WTC11 (cell line): Measurements from ENCODE around the gene CAMK2A.

Experiments used
- CTCF ChIP-seq: fragments of 200-600 bp; IDR thresholded peaks from 2 replicates; pipeline ENCODE4 v1.8.0; 2022; ENCODE audit warnings: antibody characterized with exemption
- HMGA2 ChIP-seq: fragments of 250-450 bp; sonication (Bioruptor Pico); IDR thresholded peaks from 2 replicates; pipeline ENCODE4 v1.4.0; 2021; ENCODE audit warnings: mild to moderate bottlenecking, moderate library complexity
- IRF2 ChIP-seq: sonication (generic); formaldehyde crosslinking; IDR thresholded peaks from 2 replicates; pipeline ENCODE4 v1.8.0; 2022; ENCODE audit warnings: low read depth, missing genetic modification reagents, borderline replicate concordance
- JUN ChIP-seq: sonication (generic); formaldehyde crosslinking; IDR thresholded peaks from 2 replicates; pipeline ENCODE4 v1.8.0; 2023; ENCODE audit warnings: mild to moderate bottlenecking, missing genetic modification reagents
- MLX ChIP-seq: sonication (generic); formaldehyde crosslinking; IDR thresholded peaks from 2 replicates; pipeline ENCODE4 v1.8.1; 2023; ENCODE audit warnings: mild to moderate bottlenecking, missing genetic modification reagents, moderate library complexity
- NR1H2 ChIP-seq: sonication (generic); formaldehyde crosslinking; IDR thresholded peaks from 2 replicates; pipeline ENCODE4 v1.9.0; 2021; ENCODE audit warnings: mild to moderate bottlenecking, moderate library complexity, missing genetic modification reagents
- PRRX2 ChIP-seq: fragments of 250-450 bp; sonication (Bioruptor Pico); IDR thresholded peaks from 2 replicates; pipeline ENCODE4 v1.8.0; 2021; ENCODE audit warnings: mild to moderate bottlenecking
- SP1 ChIP-seq: sonication (generic); formaldehyde crosslinking; conservative IDR thresholded peaks from 2 replicates; pipeline ENCODE4 v1.8.1; 2022; ENCODE audit warnings: missing genetic modification reagents
- TEAD1 ChIP-seq: sonication (generic); formaldehyde crosslinking; IDR thresholded peaks from 2 replicates; pipeline ENCODE4 v1.8.0; 2022; ENCODE audit warnings: mild to moderate bottlenecking, missing genetic modification reagents
- TEAD4 ChIP-seq: sonication (generic); formaldehyde crosslinking; IDR thresholded peaks from 2 replicates; pipeline ENCODE4 v1.8.0; 2022; ENCODE audit warnings: mild to moderate bottlenecking, missing genetic modification reagents
- USF1 ChIP-seq: sonication (generic); formaldehyde crosslinking; IDR thresholded peaks from 2 replicates; pipeline ENCODE4 v1.8.0; 2022; ENCODE audit warnings: mild to moderate bottlenecking, missing genetic modification reagents
- USF2 ChIP-seq: sonication (generic); formaldehyde crosslinking; IDR thresholded peaks from 2 replicates; pipeline ENCODE4 v1.8.1; 2023; ENCODE audit warnings: mild to moderate bottlenecking, missing genetic modification reagents, moderate library complexity
- ZBTB43 ChIP-seq: sonication (generic); formaldehyde crosslinking; IDR thresholded peaks from 2 replicates; pipeline ENCODE4 v1.8.1; 2023; ENCODE audit warnings: mild to moderate bottlenecking, missing genetic modification reagents
- ZNF416 ChIP-seq: fragments of 250-450 bp; sonication (Bioruptor Pico); IDR thresholded peaks from 2 replicates; pipeline ENCODE4 v1.9.0; 2021; ENCODE audit warnings: mild to moderate bottlenecking, inconsistent platforms

- TF ChIP-seq SP1 (CRISPR knock-in tag) (no peak), JUN (CRISPR knock-in tag) (no peak), USF2 (CRISPR knock-in tag) (no peak), TEAD1 (CRISPR knock-in tag) (no peak), HMGA2 (CRISPR knock-in tag) (no peak), CTCF (no peak), USF1 (CRISPR knock-in tag) (no peak), PRRX2 (CRISPR knock-in tag) (no peak), MLX (no peak), TEAD4 (CRISPR knock-in tag) (no peak), IRF2 (CRISPR knock-in tag) (no peak), NR1H2 (no peak), ZBTB43 (CRISPR knock-in tag) (no peak), ZNF416 (CRISPR knock-in tag) (no peak)
Observed at GRCh38 chr5:150174285-150174684, 115.3 kb downstream of the CAMK2A start.
